OCI-LY3 (cell line): Measurements from ENCODE around the gene AMER3.

Experiments
- H2AFZ ChIP-seq: fragments of 200-600, 300-600 bp; shearing (Covaris generic); 2 replicates; pipeline ENCODE4 v1.6.0; 2014; ENCODE audit warnings: antibody characterized with exemption, low read depth, low read length
- H3K27ac ChIP-seq: fragments of 200-600, 300-600 bp; sonication (generic); 2 replicates; pipeline ENCODE4 v1.5.1; 2014; ENCODE audit warnings: mild to moderate bottlenecking, low read length, moderate library complexity, mixed read lengths
- H3K27me3 ChIP-seq: fragments of 200-600, 300-600 bp; sonication (generic); 2 replicates; pipeline ENCODE4 v1.6.1; 2014; ENCODE audit warnings: low read depth, low read length, mixed read lengths
- H3K36me3 ChIP-seq: fragments of 200-600, 300-600 bp; sonication (generic); replicated peaks from 2 replicates; pipeline ENCODE3; 2014; ENCODE audit warnings: low read depth, low read length, mixed read lengths
- H3K4me1 ChIP-seq: fragments of 300-600, 200-600 bp; sonication (generic); 2 replicates; pipeline ENCODE4 v1.6.1; 2014; ENCODE audit warnings: low read length, mixed read lengths
- H3K4me2 ChIP-seq: fragments of 200-600, 300-600 bp; sonication (generic); 2 replicates; pipeline ENCODE4 v1.6.1; 2014; ENCODE audit warnings: low read length, mixed read lengths
- H3K4me3 ChIP-seq: fragments of 300-600, 200-600 bp; sonication (generic); 2 replicates; pipeline ENCODE4 v1.5.1; 2014; ENCODE audit warnings: antibody characterized with exemption, mild to moderate bottlenecking, low read length, moderate library complexity
- H3K79me2 ChIP-seq: fragments of 300-600, 200-600 bp; shearing (Covaris generic); 2 replicates; pipeline ENCODE4 v1.6.1; 2014; ENCODE audit warnings: mild to moderate bottlenecking, low read length, mixed read lengths
- H3K9ac ChIP-seq: fragments of 300-600, 200-600 bp; shearing (Covaris generic); 2 replicates; pipeline ENCODE4 v1.6.0; 2014; ENCODE audit warnings: mild to moderate bottlenecking, low read length, moderate library complexity
- H3K9me3 ChIP-seq: fragments of 200-600, 300-600 bp; shearing (Covaris generic); 2 replicates; pipeline ENCODE4 v1.6.1; 2014; ENCODE audit warnings: low read length, mixed read lengths; ENCODE audit not compliant: insufficient read depth
- H4K20me1 ChIP-seq: fragments of 200-600, 300-600 bp; sonication (generic); 2 replicates; pipeline ENCODE4 v1.6.1; 2016; ENCODE audit warnings: low read length, mixed read lengths; ENCODE audit not compliant: insufficient read depth
- EZH2phosphoT487 ChIP-seq: fragments of 200-600 bp; shearing (Covaris generic); IDR thresholded peaks from 2 replicates; pipeline ENCODE4 v1.6.1; 2018; ENCODE audit warnings: antibody characterized with exemption, mixed run types, low read depth
- TF ChIP-seq, protein P1 (sequence below): fragments of 200-600, 300-600 bp; sonication (generic); IDR thresholded peaks from 2 replicates; pipeline ENCODE4 v1.5.1; 2014; ENCODE audit warnings: antibody characterized with exemption, low read length, low read depth

AMER3 gene

DNA sequence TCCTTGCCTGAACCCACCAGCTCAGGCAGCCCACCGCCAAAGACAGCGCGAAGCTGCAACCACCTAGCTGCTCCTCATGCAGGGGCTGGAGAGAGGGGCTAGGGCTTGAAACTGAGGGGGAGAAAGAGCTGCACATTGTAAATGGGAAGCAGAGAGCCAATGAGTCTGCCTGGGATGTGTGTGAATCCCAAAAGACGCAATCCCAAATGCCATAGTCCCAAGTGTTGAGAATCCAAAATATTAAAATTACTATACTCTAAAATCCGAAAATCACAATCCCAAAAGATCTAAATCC is 9.4 kb downstream of the AMER3 start:
- no peaks in the 10 kb centered on the region for H3K79me2 ChIP-seq
- H3K4me2 ChIP-seq = no peak overlapping the region
- H3K27me3 ChIP-seq = no peaks in the 10 kb centered on the region
- no peak overlapping the region for H3K27ac ChIP-seq
- no peaks in the 10 kb centered on the region for H3K4me1 ChIP-seq
- no peaks in the 10 kb centered on the region for H3K9me3 ChIP-seq
- H3K4me3 ChIP-seq = no peak overlapping the region
- H2AFZ ChIP-seq = no peak overlapping the region
- H3K36me3 ChIP-seq = no peaks in the 10 kb centered on the region
- H3K9ac ChIP-seq = no peak overlapping the region
- TF ChIP-seq, protein P1, sequence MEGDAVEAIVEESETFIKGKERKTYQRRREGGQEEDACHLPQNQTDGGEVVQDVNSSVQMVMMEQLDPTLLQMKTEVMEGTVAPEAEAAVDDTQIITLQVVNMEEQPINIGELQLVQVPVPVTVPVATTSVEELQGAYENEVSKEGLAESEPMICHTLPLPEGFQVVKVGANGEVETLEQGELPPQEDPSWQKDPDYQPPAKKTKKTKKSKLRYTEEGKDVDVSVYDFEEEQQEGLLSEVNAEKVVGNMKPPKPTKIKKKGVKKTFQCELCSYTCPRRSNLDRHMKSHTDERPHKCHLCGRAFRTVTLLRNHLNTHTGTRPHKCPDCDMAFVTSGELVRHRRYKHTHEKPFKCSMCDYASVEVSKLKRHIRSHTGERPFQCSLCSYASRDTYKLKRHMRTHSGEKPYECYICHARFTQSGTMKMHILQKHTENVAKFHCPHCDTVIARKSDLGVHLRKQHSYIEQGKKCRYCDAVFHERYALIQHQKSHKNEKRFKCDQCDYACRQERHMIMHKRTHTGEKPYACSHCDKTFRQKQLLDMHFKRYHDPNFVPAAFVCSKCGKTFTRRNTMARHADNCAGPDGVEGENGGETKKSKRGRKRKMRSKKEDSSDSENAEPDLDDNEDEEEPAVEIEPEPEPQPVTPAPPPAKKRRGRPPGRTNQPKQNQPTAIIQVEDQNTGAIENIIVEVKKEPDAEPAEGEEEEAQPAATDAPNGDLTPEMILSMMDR = no peak
- no peak for TF ChIP-seq EZH2phosphoT487
- no peaks in the 10 kb centered on the region for H4K20me1 ChIP-seq

- Histone ChIP-seq H3K4me2 (no peak overlapping the region), H3K4me3 (no peak overlapping the region), H3K27ac (no peak overlapping the region), H3K79me2 (no peaks in the 10 kb centered on the region), H3K4me1 (no peaks in the 10 kb centered on the region), H4K20me1 (no peaks in the 10 kb centered on the region), H2AFZ (no peak overlapping the region), H3K36me3 (no peaks in the 10 kb centered on the region), H3K9ac (no peak overlapping the region), H3K27me3 (no peaks in the 10 kb centered on the region), H3K9me3 (no peaks in the 10 kb centered on the region)
- no peak for TF ChIP-seq EZH2phosphoT487
- TF ChIP-seq, protein P1 = no peak
Measured at GRCh38 chr2:130765464-130765863, 10.1 kb downstream of the AMER3 start.

GRCh38 chr2:130766037-130766436 is 10.7 kb downstream of the AMER3 start:
- Histone ChIP-seq H3K9ac (no peak overlapping the region), H3K4me3 (no peak overlapping the region), H3K79me2 (no peaks in the 10 kb centered on the region), H3K27ac (no peak overlapping the region), H3K27me3 (no peaks in the 10 kb centered on the region), H3K4me1 (no peaks in the 10 kb centered on the region), H3K4me2 (no peak overlapping the region), H4K20me1 (no peaks in the 10 kb centered on the region), H3K9me3 (no peaks in the 10 kb centered on the region), H2AFZ (no peak overlapping the region), H3K36me3 (no peaks in the 10 kb centered on the region)
- TF ChIP-seq, protein P1 = no peak
- no peak for TF ChIP-seq EZH2phosphoT487

GRCh38 chr2:130766711-130767407 is 11.5 kb downstream of the AMER3 start:
- no peak for TF ChIP-seq EZH2phosphoT487
- TF ChIP-seq, protein P1 = no peak
- Histone ChIP-seq H3K36me3 (no peaks in the 10 kb centered on the region), H3K4me1 (no peaks in the 10 kb centered on the region), H3K9ac (no peak overlapping the region), H3K79me2 (no peaks in the 10 kb centered on the region), H3K4me2 (no peak overlapping the region), H3K27ac (no peak overlapping the region), H3K4me3 (no peak overlapping the region), H4K20me1 (no peaks in the 10 kb centered on the region), H3K27me3 (no peaks in the 10 kb centered on the region), H3K9me3 (no peaks in the 10 kb centered on the region), H2AFZ (no peak overlapping the region; the same call in 1 of the 2 replicates)
